Pancreas (tissue), 10 donors: ENCODE results near the gene NEU2. TPM values are rescaled to one million over a fixed set of nuclear protein-coding genes. Genes with fewer than 3 reads are reported as not detected.

Experiments used
- ATAC-seq, 4 donors: fragments of 200-7000 bp; cut with Tn5 transposase; one replicate each; pipeline versions ENCODE4 v1.8.0 to v1.9.1; 2020; ENCODE audit warnings: mild to moderate bottlenecking in 4 of 4, moderate library complexity in 4 of 4
- DNase-seq, 6 donors: peaks; one replicate each; pipeline ENCODE4 v3.0.0-alpha.2; 2020
- FAIRE-seq: peaks from 2 replicates; lab custom pipeline; 2012; peaks lifted over from hg19 to GRCh38; lab: Jason Lieb, UNC
- H3K27ac ChIP-seq, 4 donors: fragments of 200-600 bp; sonication (generic); 1 replicate in 3 of 4; 2 replicates in 1 of 4; pipeline versions ENCODE4 v1.5.0 to v1.8.0; 2020
- H3K27me3 ChIP-seq, 4 donors: fragments of 200-600 bp; one replicate each; pipeline ENCODE4 v1.8.0; 2021
- H3K36me3 ChIP-seq, 3 donors: fragments of 200-600 bp; sonication (generic) in 1 of 3; one replicate each; pipeline versions ENCODE4 v1.5.0 to v1.8.0; 2020 to 2021
- H3K4me1 ChIP-seq, 3 donors: fragments of 200-600 bp; one replicate each; pipeline ENCODE4 v1.8.0; 2021
- H3K4me3 ChIP-seq, 4 donors: fragments of 200-600 bp; sonication (generic) in 2 of 4; one replicate each; pipeline versions ENCODE4 v1.5.0 to v1.8.0; 2020 to 2021
- H3K9me3 ChIP-seq, 4 donors: fragments of 200-600 bp; one replicate each; pipeline ENCODE4 v1.8.0; 2021
- WGBS, 2 donors: extraction: QIAGEN DNeasy Blood & Tissue Kit; methylation state at CpG; one replicate each; pipeline ENCODE4 v1.1.7; 2013; 5-methylcytosine and 5-hydroxymethylcytosine counted together
- intact Hi-C, 3 donors: fragments of 100-400 bp; cut with DNase I; formaldehyde crosslinking; loops; one replicate each; pipeline versions ENCODE4 v1.11.1 to v1.14.2; 2022
- polyA plus RNA-seq, 2 donors: library from polyadenylated mRNA; stranded (reverse); fragments of 200-250 nt; gene quantifications; one replicate each; pipeline ENCODE4 v1.2.3, GENCODE V29; 2013
- total RNA-seq, 6 donors: library from RNA; stranded (reverse); fragmentation: NEBNext Ultra II Directional in 4 of 6; extraction: Animal tissue kit (Norgen Biotek cat#: 25700) in 4 of 6; gene quantifications; one replicate each; pipeline versions ENCODE4 v1.2.1 to v1.2.4, GENCODE V29; 2021 to 2023
- TF ChIP-seq, protein P1 (sequence below), 4 donors: fragments of 200-600 bp; sonication (generic) in 3 of 4; IDR thresholded peaks; one replicate each; pipeline versions ENCODE4 v1.5.0 to v1.8.0; 2021; ENCODE audit warnings: antibody characterized with exemption in 4 of 4
- donor health status: healthy with polysubstance abuse.
- donor health status: DM: no; HTN: no; CAD: no; lungs with moderate emphysema.
- donor health status: DM: no; HTN: no; CAD: no.
- donor health status: control.
- donor health status: control.
- donor health status: Bipolar disorder and iron deficiency.
- donor health status: DM: yes; HTN: yes; CAD: no.
- donor health status: DM: no; HTN: no; CAD: no.
- donor health status: DM: no; HTN: no; CAD: no.
- donor health status: DM: yes; HTN: yes; CAD: no.

Gene NEU2
- total and polyA plus RNA-seq, 8 donors, result not detected

DNA sequence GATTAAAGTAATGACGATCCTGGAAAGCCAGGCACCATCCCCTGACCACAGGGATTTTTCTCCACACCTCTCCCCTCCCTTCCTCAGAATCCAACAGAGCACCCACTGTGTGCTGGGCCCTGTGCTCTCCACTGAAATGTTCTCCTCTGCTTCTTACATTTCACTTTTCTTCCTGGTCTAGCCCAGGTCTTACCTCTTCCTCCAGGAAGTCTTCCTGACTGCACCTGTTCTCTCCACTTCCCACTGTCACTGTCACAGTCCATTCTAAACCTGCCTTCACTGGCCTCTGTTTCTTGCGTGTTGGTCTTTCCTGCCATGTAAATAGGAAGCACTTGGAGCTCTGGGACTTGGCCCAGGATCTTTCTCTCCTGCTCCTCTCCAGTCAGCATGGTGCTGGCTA is 12.0 kb upstream of the NEU2 start:
- Histone ChIP-seq H3K27ac (no peak overlapping the region), H3K4me1 (no peaks in the 10 kb centered on the region), H3K36me3 (no peaks in the 10 kb centered on the region), H3K9me3 (no peaks in the 10 kb centered on the region), H3K4me3 (no peak overlapping the region), H3K27me3 (no peaks in the 10 kb centered on the region)
- 70 to 85% methylated on average over 2 of the region's 2 CpGs for WGBS, 2 donors
- intact Hi-C loops, result no loop called here
- no peak for FAIRE-seq
- TF ChIP-seq, protein P1, sequence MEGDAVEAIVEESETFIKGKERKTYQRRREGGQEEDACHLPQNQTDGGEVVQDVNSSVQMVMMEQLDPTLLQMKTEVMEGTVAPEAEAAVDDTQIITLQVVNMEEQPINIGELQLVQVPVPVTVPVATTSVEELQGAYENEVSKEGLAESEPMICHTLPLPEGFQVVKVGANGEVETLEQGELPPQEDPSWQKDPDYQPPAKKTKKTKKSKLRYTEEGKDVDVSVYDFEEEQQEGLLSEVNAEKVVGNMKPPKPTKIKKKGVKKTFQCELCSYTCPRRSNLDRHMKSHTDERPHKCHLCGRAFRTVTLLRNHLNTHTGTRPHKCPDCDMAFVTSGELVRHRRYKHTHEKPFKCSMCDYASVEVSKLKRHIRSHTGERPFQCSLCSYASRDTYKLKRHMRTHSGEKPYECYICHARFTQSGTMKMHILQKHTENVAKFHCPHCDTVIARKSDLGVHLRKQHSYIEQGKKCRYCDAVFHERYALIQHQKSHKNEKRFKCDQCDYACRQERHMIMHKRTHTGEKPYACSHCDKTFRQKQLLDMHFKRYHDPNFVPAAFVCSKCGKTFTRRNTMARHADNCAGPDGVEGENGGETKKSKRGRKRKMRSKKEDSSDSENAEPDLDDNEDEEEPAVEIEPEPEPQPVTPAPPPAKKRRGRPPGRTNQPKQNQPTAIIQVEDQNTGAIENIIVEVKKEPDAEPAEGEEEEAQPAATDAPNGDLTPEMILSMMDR (IDR thresholded peaks at IDR 0.05), result no peak
- no peak for DNase-seq
- ATAC-seq, result no peak

DNA sequence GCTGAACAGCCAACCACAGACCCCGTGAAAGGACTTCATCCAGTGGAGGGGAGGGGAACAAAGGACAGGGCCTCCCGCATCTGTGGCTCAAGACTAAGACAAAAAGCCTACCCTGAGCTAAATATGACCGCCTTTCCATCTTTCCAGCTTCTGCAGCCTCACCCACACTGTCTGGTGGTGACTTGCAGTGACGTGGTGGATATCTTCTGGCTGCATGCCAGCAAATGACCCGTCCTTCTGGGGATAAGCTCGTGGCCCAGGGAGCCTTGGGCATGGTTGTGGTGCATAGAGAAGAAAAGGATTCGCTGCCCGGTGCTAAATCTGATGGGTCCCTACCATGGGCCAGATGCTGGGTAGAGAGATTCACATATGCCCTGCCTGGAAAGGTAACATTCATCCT is 10.7 kb upstream of the NEU2 start:
- H3K27ac ChIP-seq, result no peak overlapping the region
- TF ChIP-seq, protein P1 (IDR thresholded peaks at IDR 0.05), result no peak
- no peaks in the 10 kb centered on the region for H3K9me3 ChIP-seq
- intact Hi-C loops, result no loop called here
- no peaks in the 10 kb centered on the region for H3K27me3 ChIP-seq
- no peaks in the 10 kb centered on the region for H3K4me1 ChIP-seq
- no peaks in the 10 kb centered on the region for H3K36me3 ChIP-seq
- DNase-seq (no peak), ATAC-seq (no peak), FAIRE-seq (no peak)
- 69 to 72% methylated on average over 8 of the region's 8 CpGs for WGBS, 2 donors
- no peak overlapping the region for H3K4me3 ChIP-seq

DNA sequence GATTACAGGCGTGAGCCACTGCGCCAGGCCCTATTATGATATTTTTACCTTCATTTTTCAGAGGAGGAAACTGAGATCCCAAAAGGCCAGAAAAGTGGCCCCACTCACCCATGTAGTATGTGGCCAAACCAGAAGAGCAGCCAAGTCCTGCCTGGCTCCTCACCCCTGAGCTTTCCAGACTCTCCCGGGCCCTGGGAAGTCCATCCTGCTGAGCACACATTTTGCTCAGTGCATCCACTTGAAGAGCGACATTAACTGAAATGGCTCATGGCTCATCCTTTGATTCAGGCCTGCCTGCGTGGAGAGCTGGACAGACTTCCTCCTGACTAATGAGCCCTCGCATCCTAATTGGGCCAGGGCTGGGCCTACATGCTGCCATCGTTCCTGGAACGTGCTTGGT is 9.9 kb upstream of the NEU2 start:
- DNase-seq, result no peak
- no peaks in the 10 kb centered on the region for H3K4me1 ChIP-seq
- no peaks in the 10 kb centered on the region for H3K27me3 ChIP-seq
- H3K9me3 ChIP-seq, result no peaks in the 10 kb centered on the region
- no peak for ATAC-seq
- H3K27ac ChIP-seq, result no peak overlapping the region
- TF ChIP-seq, protein P1 (IDR thresholded peaks at IDR 0.05), result no peak
- FAIRE-seq, result no peak
- H3K36me3 ChIP-seq, result no peaks in the 10 kb centered on the region
- WGBS, 2 donors, result 86 to 88% methylated on average over 8 of the region's 8 CpGs
- intact Hi-C loops, result no loop called here
- H3K4me3 ChIP-seq, result no peak overlapping the region

DNA sequence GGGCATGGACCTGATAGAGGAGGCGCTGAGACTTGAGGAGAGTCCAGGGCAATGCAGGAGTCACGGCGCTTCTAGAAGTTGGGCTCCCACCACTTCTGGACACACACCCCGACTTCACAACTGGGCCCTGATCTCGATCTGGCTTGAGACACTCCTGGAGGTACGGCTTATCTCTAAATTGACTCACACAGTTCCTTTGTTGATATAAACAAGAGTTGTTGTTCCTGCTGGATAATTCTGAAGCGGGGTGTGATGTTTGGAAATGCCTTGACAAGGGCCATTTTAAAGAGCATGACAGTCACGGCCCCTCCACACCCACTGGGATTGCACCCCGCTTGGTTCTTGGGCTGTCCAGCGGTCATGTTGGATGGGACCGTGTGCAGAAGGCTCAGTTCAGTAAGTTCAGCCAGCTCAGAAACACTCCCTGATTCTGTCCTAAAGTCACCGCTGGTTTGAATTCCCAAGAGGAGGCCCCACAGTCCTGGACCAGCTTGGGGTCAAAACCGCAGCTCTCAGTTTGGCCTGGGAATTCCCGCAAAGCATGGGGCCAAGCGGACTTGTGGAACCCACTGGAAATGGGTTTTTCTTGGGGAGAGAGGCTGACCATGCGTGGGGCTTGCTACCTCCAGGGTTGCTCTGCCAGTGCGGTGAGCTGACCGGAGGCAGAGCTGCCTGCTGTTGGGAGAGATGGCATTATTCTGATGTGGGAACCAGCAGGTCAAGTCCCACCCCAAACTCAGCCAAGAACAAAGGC is 9.3 kb upstream of the NEU2 start:
- H3K27me3 ChIP-seq, result no peaks in the 10 kb centered on the region
- DNase-seq (no peak), ATAC-seq (no peak), FAIRE-seq (no peak)
- H3K4me1 ChIP-seq, result no peaks in the 10 kb centered on the region
- H3K27ac ChIP-seq, result no peak overlapping the region
- H3K9me3 ChIP-seq, result no peaks in the 10 kb centered on the region
- H3K4me3 ChIP-seq, result no peak overlapping the region
- TF ChIP-seq, protein P1 (IDR thresholded peaks at IDR 0.05), result no peak
- intact Hi-C loops, result no loop called here
- 86 to 88% methylated on average over 18 of the region's 18 CpGs for WGBS, 2 donors
- H3K36me3 ChIP-seq, result no peaks in the 10 kb centered on the region

DNA sequence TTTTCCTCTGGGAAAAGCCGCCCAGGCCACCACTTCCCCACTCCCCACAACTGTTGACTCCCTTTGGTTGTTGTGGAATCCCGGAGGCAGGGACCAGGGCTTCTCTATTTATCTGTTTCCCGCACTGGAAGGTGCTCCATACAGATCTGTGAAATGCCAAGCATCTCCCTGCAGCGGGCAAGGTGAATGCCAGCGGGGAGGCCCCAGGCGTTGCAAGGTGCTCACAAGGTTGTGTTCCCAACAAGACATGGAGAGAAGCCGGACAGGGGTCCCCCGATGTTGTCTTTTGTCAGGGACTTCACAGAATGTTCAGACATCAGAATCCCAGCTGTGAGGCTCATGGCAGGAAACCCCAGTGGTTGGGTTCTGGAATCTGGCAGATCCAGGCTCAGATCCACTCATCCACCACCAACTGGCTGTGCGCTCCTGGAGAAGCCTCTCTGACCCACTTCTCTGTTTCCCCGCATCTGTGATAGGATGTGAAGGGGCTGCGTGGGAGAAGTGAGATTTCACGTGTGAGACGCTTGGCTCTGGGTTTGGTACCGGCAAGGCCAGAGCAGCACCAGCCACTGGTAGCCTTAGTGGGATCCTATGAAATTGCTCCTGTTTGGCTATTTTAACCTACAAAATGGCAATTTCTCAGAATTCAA is 8.6 kb upstream of the NEU2 start:
- Histone ChIP-seq H3K9me3 (no peaks in the 10 kb centered on the region), H3K4me1 (no peaks in the 10 kb centered on the region), H3K4me3 (no peak overlapping the region), H3K36me3 (no peaks in the 10 kb centered on the region), H3K27ac (no peak overlapping the region), H3K27me3 (no peaks in the 10 kb centered on the region)
- WGBS, 2 donors, result 86 to 91% methylated on average over 14 of the region's 14 CpGs
- FAIRE-seq (no peak), ATAC-seq (no peak), DNase-seq (no peak)
- intact Hi-C loops, result no loop called here
- TF ChIP-seq, protein P1 (IDR thresholded peaks at IDR 0.05), result no peak
